GM12892 (cell line): ENCODE data around the gene IL1A.

Experiments used
- POLR2A ChIP-seq: IDR thresholded peaks from 2 replicates; pipeline ENCODE4 v1.6.1; 2011; ENCODE audit warnings: low read depth, low read length, control low read depth
- POLR2AphosphoS5 ChIP-seq: IDR thresholded peaks from 2 replicates; pipeline ENCODE4 v1.6.1; 2011; ENCODE audit warnings: low read depth, low read length, control low read depth
- TAF1 ChIP-seq: IDR thresholded peaks from 2 replicates; pipeline ENCODE4 v1.6.1; 2011; ENCODE audit warnings: low read depth, mild to moderate bottlenecking, control low read depth, low read length, borderline replicate concordance

GRCh38 chr2:112757265-112757664, 27.0 kb downstream of the IL1A start:
- no peak for TF ChIP-seq POLR2A
- no peak for TF ChIP-seq TAF1
- TF ChIP-seq POLR2AphosphoS5 = no peak
